Activated T-cell treated with anti-CD3 and anti-CD28 coated beads, Interleukin-2, amount 50 U/mL, for 4 hours (primary cell): ENCODE measurements around the gene TMCO4. TPM values are rescaled to one million over a fixed set of nuclear protein-coding genes. Genes with fewer than 3 reads are reported as not detected.
"Not testable (repeated sequence)": the region's sequence is repeated elsewhere in the genome, so short reads cannot be mapped to it uniquely, and the experiment has no call there.

Experiments
- ATAC-seq, 2 donors: fragments of 200-7000 bp; cut with Tn5 transposase; one replicate each; pipeline ENCODE4 v1.10.0; 2021
- DNase-seq: peaks from one replicate; pipeline ENCODE4 v3.0.0-alpha.2; 2020
- H3K27me3 Mint-ChIP-seq: one replicate; pipeline ENCODE4 v1.8.0; 2021; ENCODE audit warnings: low read depth, mixed read lengths
- H3K36me3 Mint-ChIP-seq: one replicate; pipeline ENCODE4 v1.8.0; 2022; ENCODE audit warnings: mixed read lengths; ENCODE audit not compliant: insufficient read depth
- H3K4me1 Mint-ChIP-seq: one replicate; pipeline ENCODE4 v1.8.0; 2021; ENCODE audit warnings: low read depth, mixed read lengths
- H3K4me3 Mint-ChIP-seq: one replicate; pipeline ENCODE4 v1.8.0; 2021; ENCODE audit warnings: mild to moderate bottlenecking, moderate library complexity, mixed read lengths
- H3K9me3 Mint-ChIP-seq: one replicate; pipeline ENCODE4 v1.8.0; 2021; ENCODE audit warnings: mixed read lengths
- total RNA-seq, 3 donors: library from RNA; stranded (reverse); gene quantifications; one replicate each; pipeline ENCODE4 v1.2.1, GENCODE V29; 2021

TMCO4 gene
- 10 to 100 TPM; 10.4 to 16.1 (median 13.2) TPM for total RNA-seq

DNA sequence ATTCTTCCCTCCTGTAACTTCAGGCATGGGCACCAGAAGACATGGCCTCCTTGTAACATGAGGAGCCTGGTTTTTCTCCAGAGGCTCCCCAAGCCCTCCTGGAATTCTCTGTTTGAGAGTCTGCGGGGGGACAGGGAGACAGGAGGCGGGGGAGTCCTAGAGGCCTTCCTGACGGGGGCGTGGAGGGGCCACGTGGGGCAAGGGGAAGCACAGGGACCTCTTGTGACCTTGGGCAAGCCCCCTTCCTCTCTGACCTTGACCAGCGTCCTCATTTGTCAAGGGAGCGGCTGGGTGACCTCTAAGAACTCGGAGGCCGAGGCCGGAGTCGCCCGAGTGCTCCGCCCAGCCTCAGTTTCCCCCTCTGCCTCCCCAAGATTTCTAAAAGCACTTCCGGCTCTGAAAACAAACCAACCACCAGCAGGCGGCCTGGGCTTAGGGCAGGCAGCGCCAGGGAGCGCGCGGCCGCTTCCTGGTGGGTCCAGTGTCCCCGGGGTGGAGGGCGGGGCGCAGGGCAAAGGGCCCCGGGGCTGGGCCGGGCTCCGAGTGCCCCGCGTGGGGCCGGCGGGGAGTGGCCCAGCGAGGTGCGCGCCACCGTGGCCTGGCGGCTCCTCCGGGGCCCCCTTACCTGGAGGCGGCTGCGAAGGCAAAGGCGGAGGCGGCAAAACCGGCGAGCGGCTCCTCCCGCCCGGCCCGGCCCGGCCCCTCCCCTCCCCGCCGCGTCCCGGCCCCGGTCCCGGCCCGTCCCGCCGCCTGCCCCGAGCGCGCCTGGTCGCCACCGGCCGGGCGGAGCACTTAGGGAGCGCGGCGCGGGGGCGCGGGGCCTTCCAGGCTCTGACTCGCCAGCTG, at the start of gene TMCO4:
Gene TMCO4 (minus strand): TSS at position 687 of the 846 bp plus-strand sequence. CDS start 19,158 bp downstream, outside the sequence.
- Mint-ChIP-seq H3K9me3 (no peaks in the 10 kb centered on the region), H3K4me3 (peak within 1 kb of the TSS; percentile 83), H3K4me1 (peaks cover 26% of the 10 kb centered on the region), H3K36me3 (peaks cover 9% of the 10 kb centered on the region), H3K27me3 (no peaks in the 10 kb centered on the region)
- DNase-seq: peak; percentile 40
- ATAC-seq: peak; percentile 77 to 83

DNA sequence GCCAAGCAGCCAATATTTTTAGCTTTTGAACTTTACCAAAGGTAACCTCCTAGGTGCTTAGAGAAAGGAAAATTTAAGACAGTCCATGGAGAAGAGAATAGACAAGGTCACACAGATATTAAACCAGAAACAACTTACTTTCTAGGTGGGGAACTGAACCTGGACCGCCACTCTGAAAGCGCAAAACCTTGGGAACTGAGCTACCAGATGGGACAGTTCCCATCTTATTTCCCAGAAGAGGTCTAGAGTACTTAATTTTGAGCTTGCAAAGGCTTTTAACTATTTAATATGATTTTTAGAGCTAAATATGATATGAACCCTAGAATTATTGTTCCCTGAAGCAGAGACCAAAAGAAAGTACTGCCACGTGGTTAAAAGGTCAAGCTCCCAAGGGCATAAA, 49.6 kb upstream of the TMCO4 start:
- ATAC-seq, H3K9me3 Mint-ChIP-seq, H3K4me1 Mint-ChIP-seq, H3K4me3 Mint-ChIP-seq, DNase-seq, H3K36me3 Mint-ChIP-seq: not testable (repeated sequence)
- peaks cover 13% of the 10 kb centered on the region for H3K27me3 Mint-ChIP-seq

DNA sequence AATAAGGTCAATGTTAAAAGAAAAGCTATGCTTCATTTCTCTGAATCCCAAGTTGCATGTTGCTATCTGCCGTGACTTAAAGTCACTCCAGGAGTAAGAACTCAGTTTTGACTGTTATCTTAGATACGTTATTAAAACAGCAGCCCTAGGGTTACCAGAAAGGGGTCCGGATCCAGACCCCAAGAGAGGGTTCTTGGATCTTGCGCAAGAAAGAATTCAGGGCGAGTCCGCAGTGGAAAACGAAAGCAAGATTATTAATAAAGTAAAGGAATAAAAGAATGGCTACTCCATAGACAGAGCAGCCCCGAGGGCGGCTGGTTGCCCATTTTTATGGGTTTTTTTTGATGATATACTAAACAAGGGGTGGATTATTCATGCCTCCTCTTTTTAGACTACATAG, 47.6 kb upstream of the TMCO4 start:
- not testable (repeated sequence) for DNase-seq, ATAC-seq, H3K9me3 Mint-ChIP-seq, H3K36me3 Mint-ChIP-seq, H3K4me3 Mint-ChIP-seq, H3K4me1 Mint-ChIP-seq
- H3K27me3 Mint-ChIP-seq: peaks cover 13% of the 10 kb centered on the region

DNA sequence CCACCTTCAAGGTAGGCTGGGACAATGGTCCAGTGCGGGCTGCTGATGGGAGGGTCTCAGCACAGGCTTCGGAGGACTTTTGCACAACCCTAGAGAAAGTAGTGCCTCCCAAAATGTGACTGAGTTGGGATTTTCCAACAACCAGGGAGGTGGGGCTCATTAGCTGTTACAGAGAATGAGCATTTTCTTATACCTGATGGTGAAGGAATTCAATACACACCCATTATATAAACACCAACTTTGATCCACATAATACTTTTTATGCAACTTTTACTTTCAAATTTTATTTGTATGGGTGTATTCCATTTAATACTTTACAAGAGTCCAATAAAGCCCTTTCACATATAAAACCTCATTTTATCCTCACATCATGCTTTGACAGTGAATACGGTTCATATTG, 46.6 kb upstream of the TMCO4 start:
- Mint-ChIP-seq H3K9me3 (no peaks in the 10 kb centered on the region), H3K4me3 (no peak overlapping the region), H3K27me3 (peaks cover 13% of the 10 kb centered on the region), H3K36me3 (no peaks in the 10 kb centered on the region), H3K4me1 (no peaks in the 10 kb centered on the region)
- no peak for DNase-seq
- no peak for ATAC-seq

DNA sequence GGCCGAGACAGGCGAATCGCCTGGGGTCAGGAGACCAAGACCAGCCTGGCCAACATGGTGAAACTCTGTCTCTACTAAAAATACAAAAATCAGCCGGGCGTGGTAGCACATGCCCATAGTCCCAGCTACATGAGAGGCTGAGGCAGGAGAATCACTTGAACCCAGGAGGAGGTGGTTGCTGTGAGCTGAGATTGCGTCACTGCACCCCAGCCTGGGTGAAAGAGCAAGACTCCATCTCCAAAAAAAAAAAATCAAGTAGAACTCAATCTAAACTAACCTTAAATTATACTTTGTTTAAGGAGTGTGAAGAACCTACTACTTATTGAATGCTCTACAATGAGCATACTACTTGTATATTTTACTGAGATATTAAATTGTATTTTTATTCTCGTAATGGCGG, 45.8 kb upstream of the TMCO4 start:
- no peaks in the 10 kb centered on the region for H3K9me3 Mint-ChIP-seq
- peaks cover 13% of the 10 kb centered on the region for H3K27me3 Mint-ChIP-seq
- H3K4me3 Mint-ChIP-seq: no peak overlapping the region
- ATAC-seq (no peak), DNase-seq (no peak)
- peaks cover 3% of the 10 kb centered on the region for H3K4me1 Mint-ChIP-seq
- no peaks in the 10 kb centered on the region for H3K36me3 Mint-ChIP-seq

DNA sequence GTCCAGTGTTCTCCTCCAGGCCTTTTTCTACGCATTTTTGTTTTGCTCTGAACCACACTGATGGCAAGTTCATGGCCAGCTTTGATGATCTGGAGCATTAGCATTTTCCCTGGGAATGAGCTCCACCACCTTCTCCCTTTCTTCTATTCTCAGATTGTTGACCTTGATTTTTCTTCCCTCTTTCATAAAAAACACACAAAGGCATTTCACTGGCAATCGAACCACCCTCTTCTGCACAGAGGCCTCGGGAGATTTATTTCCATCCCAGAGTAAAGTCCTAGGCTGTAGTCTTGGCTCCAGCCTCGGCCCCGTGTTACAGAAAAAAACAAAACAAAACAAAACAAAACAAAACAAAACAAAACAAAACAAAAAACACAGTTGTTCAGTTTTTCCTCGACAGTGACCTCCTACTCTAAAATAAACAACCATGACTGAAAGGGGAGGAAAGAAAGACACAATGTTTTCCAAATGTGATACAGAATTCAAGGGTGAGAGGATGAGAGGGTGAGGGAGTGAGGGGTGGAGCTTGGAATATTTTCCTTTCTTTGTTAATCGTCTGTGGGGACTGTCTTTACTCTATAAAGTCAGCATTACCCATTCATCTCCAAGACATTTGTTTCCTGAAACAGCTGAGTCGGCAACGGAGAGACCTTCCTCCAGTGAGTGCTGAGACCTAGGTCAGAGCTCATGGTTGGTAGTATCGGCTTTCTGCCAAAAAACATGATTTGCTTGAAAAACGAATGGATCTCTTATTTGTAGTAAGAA, 45.2 kb upstream of the TMCO4 start:
- DNase-seq (no peak), ATAC-seq (no peak)
- Mint-ChIP-seq H3K27me3 (peaks cover 13% of the 10 kb centered on the region), H3K4me3 (no peak overlapping the region), H3K4me1 (peaks cover 9% of the 10 kb centered on the region), H3K9me3 (no peaks in the 10 kb centered on the region), H3K36me3 (no peaks in the 10 kb centered on the region)

DNA sequence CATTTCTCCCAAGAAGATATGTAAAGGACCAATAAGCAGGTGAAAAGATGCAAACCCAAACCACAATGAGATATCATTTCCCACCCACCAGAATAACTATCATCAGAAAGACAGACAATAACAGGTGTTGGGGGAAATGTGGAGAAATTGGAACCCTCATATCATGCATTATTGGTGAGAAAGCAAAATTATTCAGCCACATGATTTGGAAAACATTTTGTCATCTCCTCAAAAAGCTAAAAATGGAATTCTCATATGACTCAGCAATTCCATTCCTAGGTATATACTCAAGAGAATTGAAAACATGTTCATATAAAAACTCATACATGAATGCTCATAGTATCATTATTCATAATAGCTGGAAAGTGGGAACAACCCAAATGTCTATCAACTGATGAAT, 40.5 kb upstream of the TMCO4 start:
- no peaks in the 10 kb centered on the region for H3K9me3 Mint-ChIP-seq
- ATAC-seq: peak; percentile 52 to 60

DNA sequence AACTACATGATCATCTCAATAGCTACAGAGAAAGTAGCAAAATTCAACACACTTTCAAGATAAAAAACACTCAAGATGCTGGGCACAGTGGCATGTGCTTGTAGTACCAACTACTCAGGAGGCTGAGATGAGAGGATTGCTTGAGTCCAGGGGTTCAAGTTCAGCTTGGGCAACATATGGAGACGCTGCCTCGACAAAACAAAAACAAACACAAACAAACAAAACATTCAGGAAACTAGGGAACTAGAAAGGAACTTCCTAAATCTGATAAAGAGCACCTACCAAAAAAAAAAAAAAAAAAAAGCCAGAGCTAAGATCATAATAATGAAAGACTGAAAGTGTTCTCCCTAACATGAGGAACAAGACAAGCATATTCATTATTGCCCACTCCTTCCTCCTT, 38.1 kb upstream of the TMCO4 start:
- H3K4me1 Mint-ChIP-seq: peaks cover 9% of the 10 kb centered on the region
- no peak for DNase-seq
- peaks cover 18% of the 10 kb centered on the region for H3K27me3 Mint-ChIP-seq
- H3K36me3 Mint-ChIP-seq: no peaks in the 10 kb centered on the region
- ATAC-seq: no peak
- no peak overlapping the region for H3K4me3 Mint-ChIP-seq
- no peaks in the 10 kb centered on the region for H3K9me3 Mint-ChIP-seq

More for the DNA sequence above, 40.5 kb upstream of the TMCO4 start:
- no peak for DNase-seq
- Mint-ChIP-seq H3K4me3 (no peak overlapping the region), H3K27me3 (peaks cover 12% of the 10 kb centered on the region), H3K4me1 (peaks cover 9% of the 10 kb centered on the region), H3K36me3 (no peaks in the 10 kb centered on the region)

DNA sequence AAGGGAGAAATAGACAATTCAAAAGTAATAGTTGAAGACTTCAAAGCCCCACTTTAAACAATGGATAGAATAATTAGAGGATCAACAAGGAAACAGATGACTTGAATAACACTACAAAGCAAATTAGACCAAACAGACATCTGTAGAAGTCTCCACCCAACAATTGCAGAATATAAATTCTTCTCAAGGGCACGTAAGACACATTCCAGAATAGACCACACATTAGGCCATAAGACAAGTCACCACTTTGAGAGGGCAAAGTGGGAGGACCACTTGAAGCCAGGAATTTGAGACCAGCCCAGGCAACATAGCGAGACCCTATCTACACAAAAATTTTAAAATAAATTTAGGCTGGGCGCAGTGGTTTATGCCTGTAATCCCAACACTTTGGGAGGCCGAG, 35.9 kb upstream of the TMCO4 start:
- peaks cover 4% of the 10 kb centered on the region for H3K9me3 Mint-ChIP-seq
- peaks cover 6% of the 10 kb centered on the region for H3K4me1 Mint-ChIP-seq
- H3K27me3 Mint-ChIP-seq: peaks cover 40% of the 10 kb centered on the region
- ATAC-seq (no peak), DNase-seq (no peak)
- no peaks in the 10 kb centered on the region for H3K36me3 Mint-ChIP-seq
- H3K4me3 Mint-ChIP-seq: no peak overlapping the region

DNA sequence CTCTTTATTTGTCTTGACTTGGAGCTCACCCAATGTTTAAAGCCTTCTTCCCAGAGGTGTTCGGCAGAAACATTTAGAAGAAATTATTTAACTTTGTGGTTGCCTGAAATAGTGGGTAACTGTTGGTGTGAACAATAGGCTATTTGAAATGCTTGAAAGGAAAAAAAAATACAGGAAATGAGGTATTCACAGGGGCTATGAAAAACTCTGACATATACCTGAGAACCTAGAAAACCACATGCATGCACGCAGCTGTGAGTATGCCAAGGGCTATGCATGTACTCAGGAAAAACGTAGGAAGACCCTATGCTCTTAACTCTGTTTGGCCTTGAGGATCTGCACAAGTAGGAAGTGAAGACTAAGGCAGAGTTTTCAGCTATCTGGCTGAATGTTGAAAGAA, 31.7 kb upstream of the TMCO4 start:
- Mint-ChIP-seq H3K4me1 (no peaks in the 10 kb centered on the region), H3K4me3 (no peak overlapping the region), H3K9me3 (peaks cover 4% of the 10 kb centered on the region), H3K27me3 (peaks cover 57% of the 10 kb centered on the region), H3K36me3 (no peaks in the 10 kb centered on the region)
- ATAC-seq: no peak
- no peak for DNase-seq

DNA sequence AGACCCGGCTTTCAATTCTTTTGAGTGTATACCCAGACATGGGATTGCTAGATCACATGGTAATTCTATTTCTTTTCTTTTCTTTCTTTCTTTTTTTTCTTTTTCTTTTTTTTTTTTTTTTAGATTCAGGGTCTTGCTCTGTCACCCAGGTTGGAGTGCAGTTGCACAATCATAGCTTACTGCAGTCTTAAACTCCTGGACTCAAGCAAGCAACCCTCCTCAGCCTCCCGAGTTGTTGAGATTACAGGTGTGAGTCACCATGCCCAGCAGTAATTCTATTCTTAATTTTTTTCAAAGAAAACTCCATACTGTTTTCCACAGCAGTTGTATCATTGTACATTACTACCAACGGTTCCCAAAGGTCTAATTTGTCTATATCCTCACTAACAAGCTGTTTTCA, 28.8 kb upstream of the TMCO4 start:
- peaks cover 44% of the 10 kb centered on the region for H3K27me3 Mint-ChIP-seq
- H3K9me3 Mint-ChIP-seq: peaks cover 4% of the 10 kb centered on the region
- ATAC-seq (no peak), DNase-seq (no peak)
- H3K4me3 Mint-ChIP-seq: no peak overlapping the region
- peaks cover 4% of the 10 kb centered on the region for H3K4me1 Mint-ChIP-seq
- H3K36me3 Mint-ChIP-seq: no peaks in the 10 kb centered on the region

DNA sequence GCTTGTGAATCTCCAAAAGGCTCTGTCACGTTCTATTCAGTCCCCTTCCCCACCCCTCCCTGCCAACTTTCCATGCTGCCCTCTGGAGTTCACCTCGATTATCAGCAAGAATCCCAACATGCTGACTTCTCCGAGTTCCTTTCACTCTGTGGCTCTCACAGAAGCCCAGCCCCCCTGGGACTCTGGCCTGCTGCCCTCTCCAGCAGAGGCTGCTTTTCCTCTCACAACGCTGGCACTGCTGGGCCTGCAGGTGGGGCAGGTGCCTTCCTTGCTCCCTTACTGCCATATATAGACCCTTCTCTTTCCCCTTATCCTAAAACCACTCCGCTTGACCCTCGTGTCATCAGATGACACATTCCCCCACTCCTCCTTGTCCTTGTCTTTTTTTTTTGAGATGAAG, 25.6 kb upstream of the TMCO4 start:
- peaks cover 4% of the 10 kb centered on the region for H3K4me1 Mint-ChIP-seq
- no peak for DNase-seq
- H3K36me3 Mint-ChIP-seq: no peaks in the 10 kb centered on the region
- no peak for ATAC-seq
- peaks cover 17% of the 10 kb centered on the region for H3K27me3 Mint-ChIP-seq
- H3K9me3 Mint-ChIP-seq: no peaks in the 10 kb centered on the region
- no peak overlapping the region for H3K4me3 Mint-ChIP-seq

DNA sequence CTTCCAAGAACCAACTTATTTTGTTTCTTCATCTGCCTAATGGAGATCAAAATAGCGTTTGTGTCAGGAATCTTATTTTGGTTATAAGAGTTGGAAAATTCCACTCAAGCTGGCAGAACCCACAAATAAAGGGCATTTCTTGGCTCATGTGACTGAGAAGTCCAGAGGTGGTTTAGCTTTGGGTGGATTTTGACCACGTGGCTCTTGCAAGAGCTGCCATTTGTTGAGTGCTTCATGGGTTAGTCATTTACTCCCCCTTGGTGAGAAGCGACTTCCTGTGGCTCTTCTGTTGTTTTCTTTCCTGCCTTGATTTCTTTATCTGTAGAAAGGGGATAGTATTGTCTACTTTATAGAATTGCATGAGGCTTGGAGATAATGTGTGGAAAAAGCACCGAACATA, 24.8 kb upstream of the TMCO4 start:
- Mint-ChIP-seq H3K4me1 (peaks cover 4% of the 10 kb centered on the region), H3K9me3 (no peaks in the 10 kb centered on the region), H3K27me3 (peaks cover 12% of the 10 kb centered on the region), H3K4me3 (no peak overlapping the region), H3K36me3 (no peaks in the 10 kb centered on the region)
- ATAC-seq: no peak
- DNase-seq: no peak

DNA sequence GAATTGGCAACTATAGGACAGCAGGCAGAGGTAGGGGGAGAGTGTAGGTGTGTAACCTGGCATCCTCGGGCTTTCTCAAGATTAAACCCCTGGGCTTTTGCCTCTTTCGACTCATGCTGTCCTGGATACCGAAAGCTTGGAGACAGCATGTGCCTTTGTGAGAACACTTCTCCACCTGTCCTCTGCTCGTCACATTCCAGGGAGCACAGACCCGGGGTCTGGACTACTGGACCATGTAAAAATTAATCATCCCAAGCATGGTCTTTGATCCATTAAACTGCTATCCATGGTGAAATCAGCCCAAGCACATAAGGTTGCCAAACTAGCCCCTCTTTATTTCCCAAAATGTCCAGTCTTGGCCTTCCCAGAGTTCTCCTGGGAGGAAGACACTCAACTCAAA, 24.3 kb upstream of the TMCO4 start:
- ATAC-seq (no peak), DNase-seq (no peak)
- no peaks in the 10 kb centered on the region for H3K36me3 Mint-ChIP-seq
- peaks cover 4% of the 10 kb centered on the region for H3K4me1 Mint-ChIP-seq
- no peak overlapping the region for H3K4me3 Mint-ChIP-seq
- no peaks in the 10 kb centered on the region for H3K9me3 Mint-ChIP-seq
- peaks cover 7% of the 10 kb centered on the region for H3K27me3 Mint-ChIP-seq

DNA sequence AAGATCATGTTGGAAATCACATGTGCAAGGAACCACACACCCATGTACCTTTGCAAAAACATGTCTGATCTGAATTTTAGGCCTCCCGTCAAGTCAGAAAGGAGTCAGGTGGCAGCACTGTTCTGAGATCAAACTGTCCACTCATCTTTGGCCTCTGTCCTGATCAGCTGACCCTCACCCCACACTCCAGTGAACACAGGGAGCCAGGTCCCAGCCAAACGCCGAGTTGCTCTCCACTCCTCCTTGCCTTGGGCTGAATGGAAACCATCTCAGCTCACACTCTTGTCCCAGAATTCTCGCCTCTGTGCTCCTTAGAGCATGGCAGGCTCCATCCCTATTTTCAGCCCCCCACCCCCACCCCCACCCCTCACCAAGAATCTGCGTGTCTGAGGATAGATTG, 20.0 kb upstream of the TMCO4 start:
- ATAC-seq: no peak
- Mint-ChIP-seq H3K4me1 (peaks cover 3% of the 10 kb centered on the region), H3K4me3 (no peak overlapping the region), H3K36me3 (no peaks in the 10 kb centered on the region), H3K9me3 (no peaks in the 10 kb centered on the region), H3K27me3 (peaks cover 5% of the 10 kb centered on the region)
- no peak for DNase-seq
